Mesendoderm (in vitro differentiated cells): ENCODE results near the gene RTKN2.

Experiments used
- DNase-seq: peaks from one replicate; pipeline ENCODE4 v3.0.0; 2013
- H2AK5ac ChIP-seq: 2 replicates; pipeline ENCODE4 v1.6.1; 2013; ENCODE audit warnings: low read length, inconsistent platforms
- H2BK120ac ChIP-seq: 2 replicates; pipeline ENCODE4 v1.6.1; 2013; ENCODE audit warnings: low read depth, mild to moderate bottlenecking, low read length, moderate library complexity, mixed read lengths
- H2BK15ac ChIP-seq: replicated peaks from 2 replicates; pipeline ENCODE4 v1.6.1; 2013; ENCODE audit warnings: low read depth, mild to moderate bottlenecking, moderate library complexity
- H2BK5ac ChIP-seq: 2 replicates; pipeline ENCODE4 v1.6.1; 2013; ENCODE audit warnings: low read length, inconsistent platforms
- H3K18ac ChIP-seq: 2 replicates; pipeline ENCODE4 v1.6.1; 2013; ENCODE audit warnings: mild to moderate bottlenecking, low read length, mixed read lengths
- H3K23ac ChIP-seq: one replicate; pipeline ENCODE4 v1.6.1; 2013; ENCODE audit warnings: low read length
- H3K27ac ChIP-seq: 2 replicates; pipeline ENCODE4 v1.5.1; 2013; ENCODE audit warnings: low read depth, mild to moderate bottlenecking, inconsistent platforms, low read length, moderate library complexity
- H3K27me3 ChIP-seq: 2 replicates; pipeline ENCODE4 v1.6.1; 2013; ENCODE audit warnings: low read length, control low read depth, mild to moderate bottlenecking, inconsistent platforms; ENCODE audit not compliant: insufficient read depth, poor library complexity
- H3K36me3 ChIP-seq: 2 replicates; pipeline ENCODE4 v1.6.1; 2013; ENCODE audit warnings: low read length, inconsistent platforms; ENCODE audit not compliant: control insufficient read depth, insufficient read depth
- H3K4ac ChIP-seq: one replicate; pipeline ENCODE4 v1.6.1; 2013; ENCODE audit warnings: low read depth, mild to moderate bottlenecking, low read length, moderate library complexity
- H3K4me1 ChIP-seq: 2 replicates; pipeline ENCODE4 v1.6.1; 2013; ENCODE audit warnings: low read depth, low read length, inconsistent platforms; ENCODE audit not compliant: control insufficient read depth
- H3K4me2 ChIP-seq: 2 replicates; pipeline ENCODE4 v1.6.1; 2013; ENCODE audit warnings: low read length
- H3K4me3 ChIP-seq: 2 replicates; pipeline ENCODE4 v1.5.1; 2013; ENCODE audit warnings: mild to moderate bottlenecking, low read length
- H3K56ac ChIP-seq: one replicate; pipeline ENCODE4 v1.6.1; 2013; ENCODE audit warnings: low read length
- H3K79me1 ChIP-seq: 2 replicates; pipeline ENCODE4 v1.6.1; 2013; ENCODE audit warnings: low read length, inconsistent platforms
- H3K79me2 ChIP-seq: 2 replicates; pipeline ENCODE4 v1.6.1; 2013; ENCODE audit warnings: mild to moderate bottlenecking, low read length; ENCODE audit not compliant: control insufficient read depth, insufficient read depth
- H3K9ac ChIP-seq: 2 replicates; pipeline ENCODE4 v1.6.1; 2013; ENCODE audit warnings: low read length, inconsistent platforms
- H4K5ac ChIP-seq: one replicate; pipeline ENCODE4 v1.6.1; 2013; ENCODE audit warnings: low read length
- H4K8ac ChIP-seq: one replicate; pipeline ENCODE4 v1.6.1; 2013; ENCODE audit warnings: low read depth, mild to moderate bottlenecking, control low read depth, low read length, moderate library complexity
- WGBS: extraction: QIAGEN DNeasy Blood & Tissue Kit; methylation state at CpG from one replicate; pipeline ENCODE4 v1.1.7; 2013; ENCODE audit warnings: low lambda C conversion rate, missing lambda C conversion rate; ENCODE audit not compliant: insufficient coverage; ENCODE audit errors: extremely low coverage; 5-methylcytosine and 5-hydroxymethylcytosine counted together

RTKN2 gene

DNA sequence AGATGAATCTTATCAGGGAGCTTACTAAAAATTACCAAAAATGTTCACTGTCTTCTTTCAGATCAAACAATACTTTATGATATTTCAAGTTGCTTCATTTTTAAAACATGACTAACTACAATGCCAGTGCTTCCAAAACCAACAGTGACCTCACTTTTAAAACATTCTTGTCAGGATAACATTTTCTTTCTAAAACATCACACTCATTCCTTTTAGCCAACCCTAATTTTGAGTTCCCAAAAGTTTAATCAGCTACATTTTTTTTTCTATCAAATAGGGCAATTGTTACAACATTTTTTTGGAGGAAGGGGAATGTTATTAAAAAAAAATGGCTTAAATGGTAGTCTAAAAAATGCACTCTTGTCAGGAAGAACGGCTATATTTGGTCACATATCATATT lies 37.3 kb downstream of the RTKN2 start:
- no CpG with 5 or more reads among the region's 1 CpG for WGBS
- Histone ChIP-seq H3K23ac (no peak overlapping the region), H3K27me3 (no peaks in the 10 kb centered on the region), H2BK15ac (no peak overlapping the region), H3K9ac (no peak overlapping the region), H3K36me3 (no peaks in the 10 kb centered on the region), H3K4me3 (no peak overlapping the region), H3K56ac (no peak overlapping the region), H3K4ac (no peak overlapping the region), H3K4me1 (no peaks in the 10 kb centered on the region), H2BK5ac (no peak overlapping the region), H3K79me2 (no peaks in the 10 kb centered on the region), H3K18ac (no peak overlapping the region), H3K27ac (no peak overlapping the region), H2AK5ac (no peak overlapping the region), H4K5ac (no peak overlapping the region), H3K79me1 (no peaks in the 10 kb centered on the region), H3K4me2 (no peak overlapping the region), H2BK120ac (no peak overlapping the region), H4K8ac (no peak overlapping the region)
- DNase-seq, result peak; percentile 44

DNA sequence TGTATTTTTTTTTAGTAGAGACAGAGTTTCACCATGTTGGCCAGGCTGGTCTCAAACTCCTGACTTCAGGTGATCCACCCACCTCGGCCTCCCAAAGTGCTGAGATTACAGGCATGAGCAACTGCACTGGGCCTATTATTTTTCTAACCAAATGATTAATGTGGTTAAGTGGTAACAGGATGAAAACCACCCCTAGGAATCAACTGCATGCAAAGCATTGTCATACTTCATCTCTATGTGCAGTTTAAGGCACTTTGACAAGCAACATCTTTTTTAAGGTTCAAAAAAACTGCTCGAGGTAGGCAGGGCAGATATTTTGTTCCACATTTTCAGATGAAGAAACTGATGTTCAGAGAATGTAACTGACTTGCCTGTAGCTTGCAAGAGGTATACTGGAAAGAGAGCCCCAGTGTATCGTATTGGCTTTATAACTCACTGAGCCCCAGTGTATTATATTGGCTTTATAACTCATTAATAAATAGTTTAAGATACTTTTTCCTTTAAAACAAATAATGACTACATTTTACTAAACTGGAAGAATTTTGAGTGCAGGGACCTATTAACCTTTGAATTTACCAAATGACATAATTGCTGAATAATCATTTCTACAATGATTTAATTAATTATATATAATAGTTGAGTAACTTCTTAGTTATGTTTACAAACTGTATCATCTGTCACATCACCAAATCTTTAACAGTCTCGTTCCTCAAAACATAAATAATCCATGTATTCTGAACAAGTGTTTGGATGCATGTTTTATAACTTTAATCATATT lies 38.1 kb downstream of the RTKN2 start:
- H3K4ac ChIP-seq, result no peak overlapping the region
- H4K8ac ChIP-seq, result no peak overlapping the region
- H3K4me2 ChIP-seq, result no peak overlapping the region
- H2BK120ac ChIP-seq, result no peak overlapping the region
- H3K23ac ChIP-seq, result no peak overlapping the region
- no peak overlapping the region for H3K18ac ChIP-seq
- no peaks in the 10 kb centered on the region for H3K79me2 ChIP-seq
- H3K79me1 ChIP-seq, result no peaks in the 10 kb centered on the region
- H3K4me1 ChIP-seq, result no peaks in the 10 kb centered on the region
- H2BK15ac ChIP-seq, result no peak overlapping the region
- H3K27me3 ChIP-seq, result no peaks in the 10 kb centered on the region
- H3K36me3 ChIP-seq, result no peaks in the 10 kb centered on the region
- no peak overlapping the region for H4K5ac ChIP-seq
- H2AK5ac ChIP-seq, result no peak overlapping the region
- H3K4me3 ChIP-seq, result no peak overlapping the region
- WGBS, result no CpG with 5 or more reads among the region's 4 CpGs
- no peak overlapping the region for H3K9ac ChIP-seq
- H2BK5ac ChIP-seq, result no peak overlapping the region
- no peak for DNase-seq
- no peak overlapping the region for H3K56ac ChIP-seq
- no peak overlapping the region for H3K27ac ChIP-seq

DNA sequence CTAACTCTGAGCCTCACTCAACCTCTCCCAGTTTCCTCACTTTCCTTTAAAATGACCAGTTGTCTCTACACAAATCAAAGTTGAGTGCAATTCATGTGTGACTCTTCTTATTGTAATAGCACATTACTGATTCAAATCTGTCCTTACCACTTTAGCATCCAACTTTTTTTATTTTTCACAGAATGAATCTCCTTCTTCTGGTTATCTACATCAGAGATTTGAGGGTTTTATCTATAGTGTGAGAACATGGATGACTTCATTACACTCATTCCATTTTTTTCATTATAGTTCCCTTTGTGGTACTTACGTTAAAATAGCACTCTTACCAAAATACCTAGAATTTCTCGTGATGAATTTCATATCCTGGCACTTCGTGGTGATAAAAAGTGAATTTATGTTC lies 43.3 kb downstream of the RTKN2 start:
- Histone ChIP-seq H4K8ac (no peak overlapping the region), H2BK15ac (no peak overlapping the region), H3K27me3 (no peaks in the 10 kb centered on the region), H4K5ac (no peak overlapping the region), H3K27ac (no peak overlapping the region), H3K4ac (no peak overlapping the region), H2AK5ac (no peak overlapping the region), H3K56ac (no peak overlapping the region), H3K23ac (no peak overlapping the region), H3K18ac (no peak overlapping the region), H3K36me3 (no peaks in the 10 kb centered on the region), H3K4me1 (no peaks in the 10 kb centered on the region), H3K79me2 (no peaks in the 10 kb centered on the region), H3K4me2 (no peak overlapping the region), H3K9ac (no peak overlapping the region), H3K4me3 (no peak overlapping the region), H2BK120ac (no peak overlapping the region), H3K79me1 (no peaks in the 10 kb centered on the region), H2BK5ac (no peak overlapping the region)
- DNase-seq, result no peak
- WGBS, result no CpG with 5 or more reads among the region's 3 CpGs

DNA sequence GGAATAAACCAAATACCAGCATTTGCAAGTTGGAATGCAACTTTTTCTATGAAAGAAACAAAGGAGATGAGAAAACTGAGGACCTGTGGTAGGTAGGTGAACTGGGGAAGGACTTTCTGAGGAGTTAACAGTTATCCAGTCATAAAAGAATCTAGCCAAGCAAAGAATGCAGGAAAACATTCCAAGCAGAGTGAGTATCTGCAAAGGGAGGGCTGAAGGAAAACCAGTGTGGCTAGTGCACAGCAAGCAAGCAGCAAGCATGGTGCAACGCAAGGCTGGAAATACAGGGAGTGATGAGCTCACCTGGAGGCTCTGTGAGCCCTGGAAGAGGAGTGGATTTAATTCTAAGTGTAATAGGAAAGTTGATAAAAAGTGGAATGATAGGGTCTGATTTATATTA lies 44.0 kb downstream of the RTKN2 start:
- H3K4me3 ChIP-seq, result no peak overlapping the region
- H2AK5ac ChIP-seq, result no peak overlapping the region
- H3K9ac ChIP-seq, result no peak overlapping the region
- no CpG with 5 or more reads among the region's 1 CpG for WGBS
- no peak overlapping the region for H4K5ac ChIP-seq
- no peak overlapping the region for H4K8ac ChIP-seq
- H2BK15ac ChIP-seq, result no peak overlapping the region
- H3K27me3 ChIP-seq, result no peaks in the 10 kb centered on the region
- no peak overlapping the region for H3K4ac ChIP-seq
- H2BK120ac ChIP-seq, result no peak overlapping the region
- peak; percentile 92 for DNase-seq
- no peak overlapping the region for H3K4me2 ChIP-seq
- no peaks in the 10 kb centered on the region for H3K79me1 ChIP-seq
- no peak overlapping the region for H3K27ac ChIP-seq
- H3K79me2 ChIP-seq, result no peaks in the 10 kb centered on the region
- H3K4me1 ChIP-seq, result no peaks in the 10 kb centered on the region
- no peak overlapping the region for H3K56ac ChIP-seq
- H3K18ac ChIP-seq, result no peak overlapping the region
- H3K23ac ChIP-seq, result no peak overlapping the region
- H3K36me3 ChIP-seq, result no peaks in the 10 kb centered on the region
- H2BK5ac ChIP-seq, result no peak overlapping the region

DNA sequence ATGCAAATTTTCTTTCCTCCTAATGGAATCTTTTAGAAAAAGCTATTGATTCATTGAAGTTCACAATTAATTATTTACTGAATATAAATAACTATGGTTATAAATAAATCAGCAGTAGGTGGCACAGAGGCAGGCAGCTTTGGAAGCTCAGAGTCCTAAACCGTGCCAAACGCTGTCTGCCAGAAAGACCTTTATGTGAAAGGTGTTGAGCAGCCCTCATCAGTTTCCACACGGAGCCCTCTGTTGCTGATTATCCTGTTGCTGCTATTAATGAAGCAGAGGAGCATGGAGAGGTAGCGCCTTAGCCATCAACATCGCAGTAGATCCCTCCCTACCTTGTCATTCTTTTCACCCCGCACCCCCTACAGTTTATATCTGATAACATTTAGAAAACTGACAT lies 51.0 kb downstream of the RTKN2 start:
- no peaks in the 10 kb centered on the region for H3K79me1 ChIP-seq
- no peak for DNase-seq
- WGBS, result no CpG with 5 or more reads among the region's 6 CpGs
- H4K8ac ChIP-seq, result no peak overlapping the region
- no peak overlapping the region for H3K4me3 ChIP-seq
- H3K36me3 ChIP-seq, result no peaks in the 10 kb centered on the region
- H3K18ac ChIP-seq, result no peak overlapping the region
- no peak overlapping the region for H3K4ac ChIP-seq
- H3K23ac ChIP-seq, result no peak overlapping the region
- no peak overlapping the region for H2BK15ac ChIP-seq
- no peaks in the 10 kb centered on the region for H3K27me3 ChIP-seq
- H2AK5ac ChIP-seq, result no peak overlapping the region
- H2BK120ac ChIP-seq, result no peak overlapping the region
- no peak overlapping the region for H2BK5ac ChIP-seq
- H3K9ac ChIP-seq, result no peak overlapping the region
- no peaks in the 10 kb centered on the region for H3K4me1 ChIP-seq
- H3K79me2 ChIP-seq, result no peaks in the 10 kb centered on the region
- no peak overlapping the region for H3K27ac ChIP-seq
- no peak overlapping the region for H3K4me2 ChIP-seq
- H3K56ac ChIP-seq, result no peak overlapping the region
- no peak overlapping the region for H4K5ac ChIP-seq

DNA sequence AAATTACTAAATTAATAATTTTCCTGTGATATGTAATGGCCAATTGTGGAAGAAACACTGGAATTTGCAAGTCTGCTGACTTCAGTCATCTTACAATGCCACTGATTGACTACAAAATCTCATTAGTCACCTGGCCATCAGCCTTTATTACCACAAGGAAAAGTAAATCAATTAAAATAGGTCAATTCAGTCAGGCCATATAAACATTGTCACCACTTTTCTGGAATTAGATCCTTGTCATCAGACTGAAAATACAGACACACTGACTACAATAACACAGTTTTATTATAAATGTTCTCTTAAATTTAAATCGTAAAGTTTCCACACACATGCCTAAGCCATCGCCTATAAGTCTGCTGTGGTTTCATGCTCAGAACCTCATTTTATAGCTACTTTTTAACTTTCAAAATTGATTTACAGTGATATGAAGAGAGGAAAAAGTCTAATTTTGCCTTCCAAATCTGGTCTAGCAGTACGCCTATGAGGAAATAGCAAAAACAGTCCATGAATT lies 54.2 kb downstream of the RTKN2 start:
- H3K36me3 ChIP-seq, result no peaks in the 10 kb centered on the region
- no peak overlapping the region for H3K18ac ChIP-seq
- no peak overlapping the region for H2AK5ac ChIP-seq
- no peak overlapping the region for H4K5ac ChIP-seq
- H3K56ac ChIP-seq, result no peak overlapping the region
- no peak overlapping the region for H3K9ac ChIP-seq
- no peak overlapping the region for H2BK5ac ChIP-seq
- no peak overlapping the region for H3K4ac ChIP-seq
- WGBS, result no CpG with 5 or more reads among the region's 3 CpGs
- no peaks in the 10 kb centered on the region for H3K79me2 ChIP-seq
- H3K27me3 ChIP-seq, result no peaks in the 10 kb centered on the region
- H4K8ac ChIP-seq, result no peak overlapping the region
- no peak overlapping the region for H3K27ac ChIP-seq
- no peak overlapping the region for H2BK120ac ChIP-seq
- no peak overlapping the region for H3K4me3 ChIP-seq
- no peak for DNase-seq
- no peak overlapping the region for H2BK15ac ChIP-seq
- H3K23ac ChIP-seq, result no peak overlapping the region
- no peaks in the 10 kb centered on the region for H3K4me1 ChIP-seq
- no peak overlapping the region for H3K4me2 ChIP-seq
- no peaks in the 10 kb centered on the region for H3K79me1 ChIP-seq
